Ishikawa (cell line): ENCODE data around the gene OSBPL10.

ENCODE experiments used
- CEBPB ChIP-seq: IDR thresholded peaks from 2 replicates; pipeline ENCODE4 v1.6.1; 2012
- CREB1 ChIP-seq: IDR thresholded peaks from 2 replicates; pipeline ENCODE4 v1.6.1; 2012; ENCODE audit warnings: low read depth
- EGR1 ChIP-seq: IDR thresholded peaks from 2 replicates; pipeline ENCODE4 v1.6.1; 2012
- EP300 ChIP-seq: IDR thresholded peaks from 2 replicates; pipeline ENCODE4 v1.6.1; 2012; ENCODE audit warnings: borderline replicate concordance
- FOXM1 ChIP-seq: IDR thresholded peaks from 2 replicates; pipeline ENCODE4 v1.6.1; 2012; ENCODE audit warnings: low read depth, borderline replicate concordance
- MAX ChIP-seq: IDR thresholded peaks from 2 replicates; pipeline ENCODE4 v1.6.1; 2012
- NFIC ChIP-seq: IDR thresholded peaks from 2 replicates; pipeline ENCODE4 v1.6.1; 2012
- RAD21 ChIP-seq: IDR thresholded peaks from 2 replicates; pipeline ENCODE4 v1.6.1; 2012; ENCODE audit warnings: low read depth
- REST ChIP-seq: IDR thresholded peaks from 2 replicates; pipeline ENCODE4 v1.6.1; 2012; ENCODE audit warnings: low read depth, mild to moderate bottlenecking
- TAF1 ChIP-seq: IDR thresholded peaks from 2 replicates; pipeline ENCODE4 v1.6.1; 2012; ENCODE audit warnings: low read depth, mild to moderate bottlenecking
- TCF12 ChIP-seq: IDR thresholded peaks from 2 replicates; pipeline ENCODE4 v1.6.1; 2012; ENCODE audit warnings: low read depth
- TEAD4 ChIP-seq: IDR thresholded peaks from 2 replicates; pipeline ENCODE4 v1.6.1; 2012
- USF1 ChIP-seq: IDR thresholded peaks from 2 replicates; pipeline ENCODE4 v1.6.1; 2012
- YY1 ChIP-seq: IDR thresholded peaks from 2 replicates; pipeline ENCODE4 v1.6.1; 2012; ENCODE audit warnings: low read depth
- ZBTB7A ChIP-seq: IDR thresholded peaks from 2 replicates; pipeline ENCODE4 v1.6.1; 2012; ENCODE audit warnings: low read depth

OSBPL10 gene

GRCh38 chr3:31988271-31988670 lies 7.2 kb upstream of the OSBPL10 start:
- no peak for TF ChIP-seq FOXM1
- no peak for TF ChIP-seq RAD21
- no peak for TF ChIP-seq TCF12
- no peak for TF ChIP-seq MAX
- no peak for TF ChIP-seq USF1
- no peak for TF ChIP-seq EGR1
- no peak for TF ChIP-seq CREB1
- no peak for TF ChIP-seq CEBPB
- no peak for TF ChIP-seq YY1
- TF ChIP-seq EP300 = no peak
- TF ChIP-seq TEAD4 = no peak
- TF ChIP-seq REST = no peak
- TF ChIP-seq NFIC = no peak
- TF ChIP-seq ZBTB7A = no peak
- TF ChIP-seq TAF1 = no peak

- no peak for TF ChIP-seq FOXM1
Observed at GRCh38 chr3:31985831-31986230, 4.8 kb upstream of the OSBPL10 start.

GRCh38 chr3:31984321-31984720 lies 3.3 kb upstream of the OSBPL10 start:
- no peak for TF ChIP-seq REST
- TF ChIP-seq ZBTB7A = no peak
- TF ChIP-seq EGR1 = no peak
- no peak for TF ChIP-seq TAF1
- no peak for TF ChIP-seq FOXM1
- no peak for TF ChIP-seq YY1
- no peak for TF ChIP-seq MAX

- 0 out of 2 replicates have a peak, but pooled peaks have one; percentile 13 for TF ChIP-seq EGR1
- TF ChIP-seq USF1 = no peak
- TF ChIP-seq FOXM1 = no peak
- 0 out of 2 replicates have a peak, but pooled peaks have one; percentile 10 for TF ChIP-seq RAD21
- no peak for TF ChIP-seq CEBPB
- no peak; the same call in 1 of the 2 replicates for TF ChIP-seq TCF12
- peak; percentile 41; the same call in 1 of the 2 replicates for TF ChIP-seq TAF1
- TF ChIP-seq ZBTB7A = peak; percentile 23; the same call in 1 of the 2 replicates
- TF ChIP-seq REST = no peak
- TF ChIP-seq TEAD4 = peak; percentile 14; the same call in 1 of the 2 replicates
- TF ChIP-seq EP300 = no peak
Observed at GRCh38 chr3:31980530-31981205, 394 bp downstream of the OSBPL10 start.
